ENCODE results near the gene LRMDA.

DNA sequence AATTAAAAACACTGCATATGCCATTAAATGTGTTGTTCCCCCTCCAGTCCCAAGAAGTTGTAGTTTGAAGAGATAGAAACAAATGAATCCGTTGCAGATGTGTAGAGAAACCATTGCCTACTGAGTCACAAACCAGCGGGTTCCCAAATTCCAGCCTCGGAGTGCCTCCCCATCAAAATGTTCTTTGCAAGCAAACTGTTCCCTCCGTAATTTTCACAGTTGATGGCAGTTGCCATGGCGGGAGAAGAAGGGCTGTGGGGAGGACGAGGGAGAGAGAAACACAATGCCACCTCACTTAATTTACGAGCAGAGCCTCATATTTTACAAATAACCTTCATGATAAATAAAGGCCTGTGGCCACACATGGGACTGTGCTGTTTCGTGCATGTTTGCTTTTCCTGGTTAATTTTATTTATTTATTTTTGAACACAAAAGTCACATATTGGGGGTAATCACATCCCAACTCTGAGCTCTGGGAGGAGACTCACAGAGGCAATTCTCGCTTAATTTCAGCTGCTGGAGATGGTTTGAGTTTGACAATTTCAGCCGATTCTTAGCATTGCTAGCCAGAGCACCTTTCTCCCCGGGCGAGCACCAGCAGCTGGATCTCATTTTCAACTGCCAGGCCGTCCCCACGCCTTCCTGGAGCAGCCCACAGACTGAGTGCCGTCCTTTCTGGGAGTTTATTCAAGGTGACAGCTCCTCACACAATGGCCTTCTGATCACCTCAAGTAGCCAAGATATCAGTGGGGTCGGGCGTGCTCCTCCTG is 1122.0 kb downstream of the LRMDA start:
- TF ChIP-seq, protein P1, sequence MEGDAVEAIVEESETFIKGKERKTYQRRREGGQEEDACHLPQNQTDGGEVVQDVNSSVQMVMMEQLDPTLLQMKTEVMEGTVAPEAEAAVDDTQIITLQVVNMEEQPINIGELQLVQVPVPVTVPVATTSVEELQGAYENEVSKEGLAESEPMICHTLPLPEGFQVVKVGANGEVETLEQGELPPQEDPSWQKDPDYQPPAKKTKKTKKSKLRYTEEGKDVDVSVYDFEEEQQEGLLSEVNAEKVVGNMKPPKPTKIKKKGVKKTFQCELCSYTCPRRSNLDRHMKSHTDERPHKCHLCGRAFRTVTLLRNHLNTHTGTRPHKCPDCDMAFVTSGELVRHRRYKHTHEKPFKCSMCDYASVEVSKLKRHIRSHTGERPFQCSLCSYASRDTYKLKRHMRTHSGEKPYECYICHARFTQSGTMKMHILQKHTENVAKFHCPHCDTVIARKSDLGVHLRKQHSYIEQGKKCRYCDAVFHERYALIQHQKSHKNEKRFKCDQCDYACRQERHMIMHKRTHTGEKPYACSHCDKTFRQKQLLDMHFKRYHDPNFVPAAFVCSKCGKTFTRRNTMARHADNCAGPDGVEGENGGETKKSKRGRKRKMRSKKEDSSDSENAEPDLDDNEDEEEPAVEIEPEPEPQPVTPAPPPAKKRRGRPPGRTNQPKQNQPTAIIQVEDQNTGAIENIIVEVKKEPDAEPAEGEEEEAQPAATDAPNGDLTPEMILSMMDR (optimal IDR thresholded peaks at IDR 0.05 in 1 of 3, IDR thresholded peaks at IDR 0.05 in 1 of 3, conservative IDR thresholded peaks at IDR 0.05 in 1 of 3; ENCODE audit: extremely low read depth in 1 of 3, insufficient read depth in 2 of 3, low read length in 3 of 3) = no peak
- TF ChIP-seq EZH2 (IDR thresholded peaks at IDR 0.05; ENCODE audit: low read length) = no peak

Data from keratinocyte (primary cell).